Neuronal stem cell (in vitro differentiated cells): ENCODE results near the gene ZBTB8A.

Source experiments
- DNase-seq: peaks from one replicate; pipeline ENCODE4 v3.0.0-alpha.2; 2013; ENCODE audit warnings: low spot score
- H2AFZ ChIP-seq: one replicate; pipeline ENCODE4 v1.6.1; 2013; ENCODE audit warnings: mild to moderate bottlenecking, low read length, inconsistent platforms
- H2AK5ac ChIP-seq: 2 replicates; pipeline ENCODE4 v1.6.1; 2013; ENCODE audit warnings: low read depth, mild to moderate bottlenecking, inconsistent platforms, low read length, moderate library complexity, mixed read lengths
- H2BK120ac ChIP-seq: 2 replicates; pipeline ENCODE4 v1.6.1; 2013; ENCODE audit warnings: low read depth, mild to moderate bottlenecking, inconsistent platforms, low read length, moderate library complexity, mixed read lengths
- H2BK12ac ChIP-seq: one replicate; pipeline ENCODE4 v1.6.1; 2013; ENCODE audit warnings: low read length, inconsistent platforms
- H2BK15ac ChIP-seq: 2 replicates; pipeline ENCODE4 v1.6.1; 2013; ENCODE audit warnings: mild to moderate bottlenecking, low read length, inconsistent platforms, mixed read lengths
- H2BK5ac ChIP-seq: one replicate; pipeline ENCODE4 v1.6.1; 2013; ENCODE audit warnings: inconsistent platforms, mild to moderate bottlenecking, low read length, moderate library complexity
- H3K14ac ChIP-seq: one replicate; pipeline ENCODE4 v1.6.1; 2013; ENCODE audit warnings: low read length, inconsistent platforms
- H3K18ac ChIP-seq: 2 replicates; pipeline ENCODE4 v1.6.1; 2013; ENCODE audit warnings: low read length, inconsistent platforms
- H3K23ac ChIP-seq: 2 replicates; pipeline ENCODE4 v1.6.1; 2013; ENCODE audit warnings: low read depth, mild to moderate bottlenecking, mixed read lengths, low read length, inconsistent platforms; ENCODE audit not compliant: poor library complexity
- H3K27ac ChIP-seq: replicated peaks from 3 replicates; pipeline ENCODE4 v1.5.1; 2013; ENCODE audit warnings: low read length, inconsistent platforms
- H3K27me3 ChIP-seq, 3 experiments: 2 replicates each; pipeline ENCODE4 v1.6.1; 2013; ENCODE audit warnings: low read length in 3 of 3, mild to moderate bottlenecking in 2 of 3, inconsistent platforms in 1 of 3, low read depth in 1 of 3, mixed read lengths in 1 of 3, moderate library complexity in 1 of 3; ENCODE audit not compliant: control insufficient read depth in 3 of 3, insufficient read depth in 3 of 3
- H3K36me3 ChIP-seq, 2 donors: replicated peaks in 1 of 2; 2 replicates each; pipeline ENCODE4 v1.6.1; 2013; ENCODE audit warnings: low read length in 2 of 2; ENCODE audit not compliant: control insufficient read depth in 2 of 2, insufficient read depth in 2 of 2
- H3K4ac ChIP-seq: 2 replicates; pipeline ENCODE4 v1.6.1; 2013; ENCODE audit warnings: inconsistent platforms, mild to moderate bottlenecking, low read length, moderate library complexity
- H3K4me1 ChIP-seq, 2 donors: 1 replicate in 1 of 2; 2 replicates in 1 of 2; pipeline ENCODE4 v1.6.1; 2013; ENCODE audit warnings: low read length in 2 of 2, low read depth in 1 of 2; ENCODE audit not compliant: control insufficient read depth in 2 of 2, insufficient read depth in 1 of 2
- H3K4me2 ChIP-seq: one replicate; pipeline ENCODE4 v1.6.1; 2013; ENCODE audit warnings: mild to moderate bottlenecking, low read length, inconsistent platforms; ENCODE audit not compliant: insufficient read depth, poor library complexity, severe bottlenecking
- H3K4me3 ChIP-seq, 2 donors: 2 replicates each; pipeline ENCODE4 v1.5.1; 2013; ENCODE audit warnings: low read length in 2 of 2, mild to moderate bottlenecking in 2 of 2, inconsistent platforms in 1 of 2, moderate library complexity in 1 of 2
- H3K79me1 ChIP-seq: one replicate; pipeline ENCODE4 v1.6.1; 2013; ENCODE audit warnings: low read depth, mild to moderate bottlenecking, inconsistent platforms, low read length, moderate library complexity
- H3K9ac ChIP-seq: one replicate; pipeline ENCODE4 v1.6.1; 2013; ENCODE audit warnings: mild to moderate bottlenecking, low read depth, low read length, inconsistent platforms; ENCODE audit not compliant: poor library complexity
- H3K9me3 ChIP-seq, 2 donors: replicated peaks in 1 of 2; 2 replicates each; pipeline versions ENCODE3 to v1.6.1; 2013; ENCODE audit warnings: low read length in 2 of 2, mild to moderate bottlenecking in 2 of 2, inconsistent platforms in 1 of 2, low read depth in 1 of 2, mixed read lengths in 1 of 2, moderate library complexity in 1 of 2; ENCODE audit not compliant: control insufficient read depth in 2 of 2, insufficient read depth in 1 of 2
- H4K8ac ChIP-seq: one replicate; pipeline ENCODE4 v1.6.1; 2013; ENCODE audit warnings: low read depth, mild to moderate bottlenecking, inconsistent platforms, low read length, moderate library complexity
- H4K91ac ChIP-seq: one replicate; pipeline ENCODE4 v1.6.1; 2013; ENCODE audit warnings: low read length, low read depth, mild to moderate bottlenecking, inconsistent platforms; ENCODE audit not compliant: poor library complexity
- WGBS, 2 donors: extraction: QIAGEN DNeasy Blood & Tissue Kit; methylation state at CpG; one replicate each; pipeline ENCODE4 v1.1.7; 2013; ENCODE audit warnings: missing lambda C conversion rate in 2 of 2, mixed read lengths in 1 of 2; ENCODE audit not compliant: insufficient read length in 2 of 2, insufficient replicate concordance in 1 of 2; ENCODE audit errors: extremely low coverage in 2 of 2; 5-methylcytosine and 5-hydroxymethylcytosine counted together

ZBTB8A gene

DNA sequence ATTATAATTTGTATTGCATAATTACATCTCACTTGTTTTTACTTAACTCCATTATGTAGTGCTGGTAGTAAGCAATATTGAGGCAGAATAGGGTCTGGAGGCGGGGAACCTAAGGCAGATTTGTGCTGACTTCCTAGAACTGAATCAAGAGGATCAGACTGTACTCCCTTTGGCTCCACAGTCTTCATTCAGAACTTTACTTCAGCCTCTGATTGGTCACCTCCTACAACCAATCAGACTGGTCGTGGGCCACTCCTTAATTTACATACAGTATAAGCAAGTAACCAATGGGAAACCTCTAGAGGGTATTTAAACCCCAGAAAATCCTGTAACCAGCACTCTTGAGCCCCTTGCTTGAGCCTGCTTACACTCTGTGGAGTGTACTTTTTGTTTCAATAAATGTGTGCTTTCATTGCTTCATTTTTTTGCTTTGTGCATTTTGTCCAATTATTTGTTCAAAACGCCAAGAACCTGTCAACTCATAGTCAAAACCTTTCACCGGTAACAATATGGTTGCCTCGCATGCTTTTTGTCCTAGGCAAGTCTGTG is 79.5 kb downstream of the ZBTB8A start:
- no peak overlapping the region for H3K4me3 ChIP-seq
- H2AFZ ChIP-seq: no peak overlapping the region
- H3K36me3 ChIP-seq: peaks cover 4 to 49% of the 10 kb centered on the region in 2 donors
- H3K4me1 ChIP-seq: no peaks in the 10 kb centered on the region
- H3K4ac ChIP-seq: no peak overlapping the region
- no peak overlapping the region for H2BK15ac ChIP-seq
- H2BK12ac ChIP-seq: no peak overlapping the region
- H2BK5ac ChIP-seq: no peak overlapping the region
- H3K4me2 ChIP-seq: no peak overlapping the region
- no peak overlapping the region for H3K27ac ChIP-seq
- H3K9me3 ChIP-seq: peaks cover 2 to 14% of the 10 kb centered on the region in 2 donors
- H4K8ac ChIP-seq: no peak overlapping the region
- H3K18ac ChIP-seq: no peak overlapping the region
- no peak overlapping the region for H3K23ac ChIP-seq
- H2BK120ac ChIP-seq: no peak overlapping the region
- H3K27me3 ChIP-seq: no peaks in the 10 kb centered on the region
- H3K79me1 ChIP-seq: no peaks in the 10 kb centered on the region
- no peak for DNase-seq
- no peak overlapping the region for H3K14ac ChIP-seq
- H3K9ac ChIP-seq: no peak overlapping the region
- no peak overlapping the region for H2AK5ac ChIP-seq
- no CpG with 5 or more reads among the region's 5 CpGs for WGBS, 2 donors
- no peak overlapping the region for H4K91ac ChIP-seq

DNA sequence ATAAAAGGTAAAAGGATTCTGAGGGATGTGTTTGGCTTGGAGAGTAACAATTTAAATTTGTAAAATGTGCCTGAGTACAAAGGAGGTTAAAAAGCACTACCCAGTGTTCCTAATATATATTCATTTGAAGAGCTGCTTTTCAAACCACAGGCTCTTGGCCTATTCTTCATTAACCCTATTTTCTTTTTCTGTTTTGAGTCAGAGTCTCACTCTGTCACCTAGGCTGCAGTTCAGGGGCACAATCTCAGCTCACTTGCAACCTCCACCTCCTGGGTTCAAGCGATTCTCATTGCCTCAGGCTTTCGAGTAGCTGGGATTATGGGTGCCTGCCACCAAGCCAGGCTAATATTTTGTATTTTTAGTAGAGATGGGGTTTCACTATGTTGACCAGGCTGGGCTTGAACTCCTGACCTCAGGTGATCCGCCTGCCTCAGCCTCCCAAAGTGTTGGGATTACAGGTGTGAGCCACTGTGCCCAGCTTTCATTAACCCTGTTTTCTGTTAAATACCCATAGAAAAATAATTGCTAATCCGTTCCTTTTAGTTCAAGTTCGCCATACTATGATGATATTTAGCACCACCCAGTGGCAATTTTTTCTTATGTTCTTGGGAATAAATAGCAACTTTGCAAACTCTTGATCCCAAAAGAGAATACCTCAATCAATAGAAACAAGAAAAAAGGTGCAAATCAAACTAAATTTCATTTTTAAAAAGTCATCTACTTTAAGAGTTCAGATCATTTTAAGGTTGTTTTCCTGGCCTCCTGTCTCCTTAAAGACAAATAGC is 80.7 kb downstream of the ZBTB8A start:
- no peak overlapping the region for H2AK5ac ChIP-seq
- H3K18ac ChIP-seq: no peak overlapping the region

DNA sequence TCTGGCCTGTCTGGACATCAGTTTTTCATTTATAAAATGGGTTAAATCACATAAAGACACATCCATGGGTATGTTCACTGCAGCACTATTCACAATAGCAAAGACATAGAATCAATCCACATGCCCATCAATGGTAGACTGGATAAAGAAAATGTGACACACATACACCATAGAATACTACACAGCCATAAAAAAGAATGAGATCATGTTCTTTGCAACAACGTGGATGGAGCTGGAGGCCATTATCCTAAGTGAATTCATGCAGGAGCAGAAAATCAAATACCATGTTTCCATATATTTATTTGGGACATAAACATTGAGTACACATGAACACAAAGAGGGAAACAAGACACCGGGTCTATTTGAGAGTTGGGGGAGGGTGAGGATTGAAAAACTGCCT is 83.0 kb downstream of the ZBTB8A start:
- Histone ChIP-seq H2BK15ac (no peak overlapping the region), H3K4me3 (no peak overlapping the region), H3K27ac (no peak overlapping the region), H4K8ac (no peak overlapping the region), H3K23ac (no peak overlapping the region), H3K18ac (no peak overlapping the region), H2BK120ac (no peak overlapping the region), H3K9ac (no peak overlapping the region), H3K79me1 (no peaks in the 10 kb centered on the region), H2BK12ac (no peak overlapping the region), H2AK5ac (no peak overlapping the region), H3K4me1 (no peaks in the 10 kb centered on the region), H4K91ac (no peak overlapping the region), H3K27me3 (no peaks in the 10 kb centered on the region), H3K4ac (no peak overlapping the region), H3K4me2 (no peak overlapping the region), H3K36me3 (peaks cover 4 to 66% of the 10 kb centered on the region in 2 donors), H3K14ac (no peak overlapping the region), H3K9me3 (peaks cover 2 to 14% of the 10 kb centered on the region in 2 donors), H2BK5ac (no peak overlapping the region), H2AFZ (no peak overlapping the region)
- WGBS, 2 donors: no CpG with 5 or more reads among the region's 2 CpGs
- DNase-seq: no peak

More for the DNA sequence above, 80.7 kb downstream of the ZBTB8A start:
- Histone ChIP-seq H2AFZ (no peak overlapping the region), H3K4ac (no peak overlapping the region), H3K9ac (no peak overlapping the region), H3K14ac (no peak overlapping the region), H3K27ac (no peak overlapping the region), H3K9me3 (peaks cover 2 to 14% of the 10 kb centered on the region in 2 donors), H2BK120ac (no peak overlapping the region), H3K4me2 (no peak overlapping the region), H2BK5ac (no peak overlapping the region), H3K79me1 (no peaks in the 10 kb centered on the region), H3K4me1 (no peaks in the 10 kb centered on the region), H2BK15ac (no peak overlapping the region), H3K36me3 (peaks cover 4 to 52% of the 10 kb centered on the region in 2 donors), H2BK12ac (no peak overlapping the region), H3K23ac (no peak overlapping the region), H3K4me3 (no peak overlapping the region), H4K91ac (no peak overlapping the region), H3K27me3 (no peaks in the 10 kb centered on the region), H4K8ac (no peak overlapping the region)
- DNase-seq: no peak
- no CpG with 5 or more reads among the region's 5 CpGs for WGBS, 2 donors

- Histone ChIP-seq H3K9ac (no peak overlapping the region), H3K4me2 (no peak overlapping the region), H4K8ac (no peak overlapping the region), H2AK5ac (no peak overlapping the region), H2BK120ac (no peak overlapping the region), H4K91ac (no peak overlapping the region), H3K27ac (no peak overlapping the region), H3K23ac (no peak overlapping the region), H3K4ac (no peak overlapping the region), H3K14ac (no peak overlapping the region), H3K79me1 (no peaks in the 10 kb centered on the region), H3K27me3 (no peaks in the 10 kb centered on the region), H3K18ac (no peak overlapping the region), H3K36me3 (peaks cover 4 to 70% of the 10 kb centered on the region in 2 donors), H3K9me3 (peaks cover 0 to 14% of the 10 kb centered on the region in 2 donors), H2BK12ac (no peak overlapping the region), H2BK15ac (no peak overlapping the region), H3K4me1 (no peaks in the 10 kb centered on the region), H2BK5ac (no peak overlapping the region), H3K4me3 (no peak overlapping the region), H2AFZ (no peak overlapping the region)
- no peak for DNase-seq
- WGBS, 2 donors: no CpG with 5 or more reads among the region's 3 CpGs
Observed at GRCh38 chr1:32622806-32623681, 83.8 kb downstream of the ZBTB8A start.
